Body of pancreas (tissue), 4 donors: ENCODE data around the gene SOBP. TPM values are rescaled to one million over a fixed set of nuclear protein-coding genes. Genes with fewer than 3 reads are reported as not detected.

Source experiments
- ATAC-seq: fragments of 150-250 bp; one replicate; pipeline ENCODE4 v1.9.1; 2016
- DNase-seq, 4 donors: peaks; one replicate each; pipeline ENCODE4 v3.0.0-alpha.2; 2019
- H3K27ac ChIP-seq, 4 donors: fragments of 200-600 bp; sonication (generic); 1 replicate in 3 of 4; 2 replicates in 1 of 4; pipeline versions ENCODE4 v1.5.1 to v1.6.1; 2016 to 2019; ENCODE audit warnings: mild to moderate bottlenecking in 1 of 4, mixed read lengths in 1 of 4, moderate library complexity in 1 of 4
- H3K27me3 ChIP-seq, 2 donors: fragments of 200-600 bp; sonication (generic); one replicate each; pipeline ENCODE4 v1.6.0; 2016; ENCODE audit warnings: mild to moderate bottlenecking in 1 of 2
- H3K36me3 ChIP-seq, 2 donors: fragments of 200-600 bp; sonication (generic); replicated peaks in 1 of 2; 2 replicates each; pipeline ENCODE4 v1.5.1; 2016; ENCODE audit warnings: low read depth in 2 of 2; ENCODE audit not compliant: insufficient read depth in 1 of 2
- H3K4me1 ChIP-seq: fragments of 200-600 bp; sonication (generic); one replicate; pipeline ENCODE4 v1.6.0; 2016
- H3K4me3 ChIP-seq, 2 donors: fragments of 200-600 bp; sonication (generic); 1 replicate in 1 of 2; 2 replicates in 1 of 2; pipeline ENCODE4 v1.5.1; 2016 to 2019
- H3K9me3 ChIP-seq, 3 donors: fragments of 200-600 bp; sonication (generic); 1 replicate in 2 of 3; 2 replicates in 1 of 3; pipeline ENCODE4 v1.5.1; 2016
- CTCF ChIP-seq, 7 experiments: fragments of 450-650 bp in 4 of 7; fragments of 200-600 bp in 3 of 7; sonication (generic) in 3 of 7; IDR thresholded peaks; one replicate each; pipeline ENCODE4 v1.5.1; 2016 to 2019; ENCODE audit warnings: antibody characterized with exemption in 7 of 7
- POLR2A ChIP-seq, 3 donors: fragments of 450-650 bp; IDR thresholded peaks; one replicate each; pipeline ENCODE4 v1.6.1; 2016; ENCODE audit warnings: antibody characterized with exemption in 3 of 3, mild to moderate bottlenecking in 2 of 3
- whole genome bisulfite sequencing, 2 donors: methylation state at CpG; one replicate each; pipeline ENCODE4 v1.1.5; 2017; 5-methylcytosine and 5-hydroxymethylcytosine counted together
- intact Hi-C: fragments of 100-400 bp; cut with DNase I; formaldehyde crosslinking; loops from one replicate; pipeline ENCODE4 v1.15.1; 2023
- total RNA-seq, 2 donors: library from RNA; depleted of rRNA; stranded (reverse); fragments of >200 nt; gene quantifications; one replicate each; pipeline ENCODE4 v1.1.0, GENCODE V29; 2016

Gene SOBP
- total RNA-seq, 2 donors from 2014 or later: 0.66 to 3.1 TPM

- H3K9me3 ChIP-seq: no peaks in the 10 kb centered on the region
- H3K36me3 ChIP-seq: no peaks in the 10 kb centered on the region
- TF ChIP-seq CTCF (IDR thresholded peaks at IDR 0.05) (no peak), POLR2A (IDR thresholded peaks at IDR 0.05) (no peak)
- DNase-seq (no peak), ATAC-seq (no peak)
- H3K27me3 ChIP-seq: no peaks in the 10 kb centered on the region
- 86 to 92% methylated on average over 3 of the region's 3 CpGs for WGBS, 2 donors
- no peak overlapping the region for H3K4me3 ChIP-seq
- H3K4me1 ChIP-seq: peaks cover 9% of the 10 kb centered on the region
- intact Hi-C loops: no loop called here
- H3K27ac ChIP-seq: no peak overlapping the region
Observed at GRCh38 chr6:107537559-107537958, 47.6 kb downstream of the SOBP start.

GRCh38 chr6:107538856-107539387 lies 49.0 kb downstream of the SOBP start:
- no peak for TF ChIP-seq POLR2A (IDR thresholded peaks at IDR 0.05)
- no peak for TF ChIP-seq CTCF (IDR thresholded peaks at IDR 0.05)
- H3K9me3 ChIP-seq: no peaks in the 10 kb centered on the region
- H3K36me3 ChIP-seq: no peaks in the 10 kb centered on the region
- intact Hi-C loops: no loop called here
- no peak overlapping the region for H3K4me3 ChIP-seq
- no peaks in the 10 kb centered on the region for H3K27me3 ChIP-seq
- 74 to 80% methylated on average over 4 of the region's 4 CpGs for WGBS, 2 donors
- H3K4me1 ChIP-seq: peaks cover 9% of the 10 kb centered on the region
- H3K27ac ChIP-seq: no peak overlapping the region
- DNase-seq (no peak), ATAC-seq (no peak)

GRCh38 chr6:107539409-107539808 lies 49.5 kb downstream of the SOBP start:
- no peak for TF ChIP-seq POLR2A (IDR thresholded peaks at IDR 0.05)
- no peak for TF ChIP-seq CTCF (IDR thresholded peaks at IDR 0.05)
- DNase-seq: no peak
- no peak overlapping the region for H3K27ac ChIP-seq
- peaks cover 9% of the 10 kb centered on the region for H3K4me1 ChIP-seq
- WGBS, 2 donors: 39 to 43% methylated on average over 6 of the region's 6 CpGs
- intact Hi-C loops: no loop called here
- no peaks in the 10 kb centered on the region for H3K9me3 ChIP-seq
- no peak overlapping the region for H3K4me3 ChIP-seq
- no peaks in the 10 kb centered on the region for H3K27me3 ChIP-seq
- no peaks in the 10 kb centered on the region for H3K36me3 ChIP-seq
- peak; percentile 30 for ATAC-seq

- intact Hi-C loops: no loop called here
- H3K4me3 ChIP-seq: no peak overlapping the region
- H3K27ac ChIP-seq: no peak overlapping the region
- WGBS, 2 donors: 33 to 34% methylated on average over 2 of the region's 2 CpGs
- DNase-seq (no peak), ATAC-seq (no peak)
- TF ChIP-seq POLR2A (IDR thresholded peaks at IDR 0.05): no peak
- TF ChIP-seq CTCF (IDR thresholded peaks at IDR 0.05): no peak
- no peaks in the 10 kb centered on the region for H3K36me3 ChIP-seq
- no peaks in the 10 kb centered on the region for H3K27me3 ChIP-seq
- H3K4me1 ChIP-seq: peaks cover 9% of the 10 kb centered on the region
- no peaks in the 10 kb centered on the region for H3K9me3 ChIP-seq
Observed at GRCh38 chr6:107539849-107540464, 50.0 kb downstream of the SOBP start.

- TF ChIP-seq CTCF (IDR thresholded peaks at IDR 0.05): no peak
- TF ChIP-seq POLR2A (IDR thresholded peaks at IDR 0.05): no peak
- intact Hi-C loops: no loop called here
- Histone ChIP-seq H3K4me1 (peaks cover 9% of the 10 kb centered on the region), H3K27me3 (no peaks in the 10 kb centered on the region), H3K27ac (no peak overlapping the region), H3K9me3 (no peaks in the 10 kb centered on the region), H3K4me3 (no peak overlapping the region), H3K36me3 (no peaks in the 10 kb centered on the region)
- DNase-seq (no peak), ATAC-seq (no peak)
- WGBS, 2 donors: 35 to 38% methylated on average over 1 of the region's 1 CpG
Observed at GRCh38 chr6:107540465-107540857, 50.5 kb downstream of the SOBP start.
